GM18505 (cell line): ENCODE measurements around the gene DCP1B.

ENCODE experiments used
- ATAC-seq: cut with Tn5 transposase; IDR thresholded peaks from one replicate; pipeline ENCODE4 v1.9.1; 2021; ENCODE audit not compliant: unreplicated experiment
- POLR2A ChIP-seq: IDR thresholded peaks from 4 replicates; pipeline ENCODE4 v1.6.1; 2011; ENCODE audit warnings: borderline replicate concordance; ENCODE audit not compliant: insufficient read depth, insufficient read length; ENCODE audit errors: extremely low read depth

Gene DCP1B

GRCh38 chr12:1912580-1913376 is 91.5 kb downstream of the DCP1B start:
- no peak for TF ChIP-seq POLR2A
- ATAC-seq = no peak

GRCh38 chr12:1911598-1912575 is 92.4 kb downstream of the DCP1B start:
- no peak for TF ChIP-seq POLR2A
- no peak for ATAC-seq

DNA sequence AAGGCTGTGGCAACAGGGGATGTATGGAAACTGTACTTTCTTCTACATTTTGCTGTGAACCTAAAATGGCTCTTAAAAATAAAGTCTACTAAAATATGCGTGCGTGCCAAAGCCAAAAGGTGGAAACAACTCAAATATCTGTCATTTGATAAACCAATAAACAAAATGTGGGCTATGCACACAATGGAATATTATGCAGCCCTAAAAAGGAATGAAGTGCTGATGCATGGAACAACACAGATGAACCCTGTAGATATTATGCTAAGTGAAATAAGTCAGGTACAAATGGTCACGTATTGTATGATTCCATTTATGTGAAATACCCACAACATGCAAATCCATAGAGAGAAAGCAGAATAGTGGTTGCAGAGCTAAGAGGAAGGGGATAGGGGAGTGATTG is 93.8 kb downstream of the DCP1B start:
- no peak for TF ChIP-seq POLR2A

DNA sequence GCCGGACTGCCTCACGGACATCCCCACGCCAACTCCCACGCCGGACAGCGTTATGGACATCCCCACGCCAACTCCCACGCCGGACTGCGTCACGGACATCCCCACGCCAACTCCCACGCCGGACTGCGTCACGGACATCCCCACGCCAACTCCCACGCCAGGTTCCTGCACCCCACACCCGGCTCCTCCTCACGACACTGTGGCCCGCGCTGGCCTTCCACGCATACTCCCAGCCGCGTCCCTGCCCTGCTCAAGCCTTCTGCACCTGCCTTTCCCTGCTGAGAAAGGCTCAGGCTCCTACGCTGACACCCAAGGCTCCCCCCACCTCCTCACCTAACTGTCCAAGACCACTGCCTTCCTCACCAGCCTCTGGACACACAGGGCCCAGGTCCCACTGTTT is 95.5 kb downstream of the DCP1B start:
- no peak for TF ChIP-seq POLR2A
- no peak for ATAC-seq

More for the DNA sequence above, 93.8 kb downstream of the DCP1B start:
- ATAC-seq = no peak

DNA sequence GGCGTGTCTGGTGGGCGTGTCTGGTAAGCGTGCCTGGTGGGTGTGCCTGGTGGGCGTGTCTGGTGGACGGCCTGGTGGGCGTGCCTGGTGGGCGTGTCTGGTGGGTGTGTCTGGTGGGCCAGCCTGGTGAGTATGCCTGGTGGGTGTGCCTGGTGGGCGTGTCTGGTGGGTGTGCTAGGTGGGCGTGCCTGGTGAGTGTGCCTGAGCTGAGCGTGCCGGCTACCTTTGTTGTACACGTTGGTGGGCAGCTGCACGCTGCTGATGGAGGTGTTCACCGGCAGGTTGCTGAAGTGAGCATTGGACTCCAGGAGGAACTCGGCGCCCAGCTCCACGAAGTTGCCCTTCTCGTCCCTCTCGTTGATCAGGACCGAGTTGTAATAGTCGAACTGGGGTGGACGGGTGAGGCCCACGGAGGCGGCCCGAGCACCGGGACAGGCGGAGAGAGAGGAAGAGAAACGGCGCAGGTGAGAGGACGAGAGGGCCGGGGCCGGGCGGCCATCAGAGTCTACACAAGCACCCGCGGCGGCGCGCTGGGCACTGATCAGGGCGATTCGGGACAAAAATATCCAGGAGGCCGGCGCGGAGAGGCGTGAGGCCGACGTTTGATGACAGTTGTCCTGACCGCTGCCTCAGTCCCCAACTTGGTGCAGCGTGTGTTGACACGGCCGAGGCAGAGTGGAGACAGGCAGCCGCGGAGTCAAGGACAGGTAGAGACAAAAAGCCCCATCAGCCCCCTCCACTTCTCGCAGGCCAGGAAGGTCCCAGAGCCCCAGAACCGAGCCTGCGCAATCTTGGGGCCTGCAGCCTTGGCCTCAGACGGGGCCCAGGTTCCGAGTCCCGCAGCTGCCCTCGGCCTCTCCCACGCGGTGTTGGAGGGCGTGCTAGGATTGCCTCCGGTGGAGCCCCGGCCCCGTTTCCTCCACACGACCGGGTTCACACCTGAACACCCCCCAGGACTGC is 96.3 kb downstream of the DCP1B start:
- ATAC-seq = no peak

DNA sequence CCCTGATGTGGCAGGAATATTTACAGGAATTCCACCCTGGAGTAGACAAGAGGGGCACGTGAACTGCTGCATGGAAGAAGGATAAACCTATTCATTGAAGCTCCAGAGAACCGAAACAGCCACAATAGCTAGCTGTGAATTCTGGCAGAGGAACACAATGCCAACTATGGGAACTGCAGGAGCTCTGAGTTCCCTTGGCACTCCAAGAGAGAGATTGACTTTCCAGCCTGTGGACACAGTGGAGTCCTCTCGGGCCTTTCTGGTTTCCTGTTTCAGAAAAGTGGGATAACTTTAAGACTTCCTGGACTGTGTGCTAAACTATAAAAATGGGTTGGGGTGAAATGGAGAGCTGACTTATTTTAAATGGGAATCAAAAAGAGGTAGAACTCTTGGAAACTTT is 97.7 kb downstream of the DCP1B start:
- no peak for ATAC-seq
- TF ChIP-seq POLR2A = no peak

More for the DNA sequence above, 96.3 kb downstream of the DCP1B start:
- no peak for TF ChIP-seq POLR2A

GRCh38 chr12:1904875-1905274 is 99.4 kb downstream of the DCP1B start:
- ATAC-seq = no peak
- TF ChIP-seq POLR2A = no peak

DNA sequence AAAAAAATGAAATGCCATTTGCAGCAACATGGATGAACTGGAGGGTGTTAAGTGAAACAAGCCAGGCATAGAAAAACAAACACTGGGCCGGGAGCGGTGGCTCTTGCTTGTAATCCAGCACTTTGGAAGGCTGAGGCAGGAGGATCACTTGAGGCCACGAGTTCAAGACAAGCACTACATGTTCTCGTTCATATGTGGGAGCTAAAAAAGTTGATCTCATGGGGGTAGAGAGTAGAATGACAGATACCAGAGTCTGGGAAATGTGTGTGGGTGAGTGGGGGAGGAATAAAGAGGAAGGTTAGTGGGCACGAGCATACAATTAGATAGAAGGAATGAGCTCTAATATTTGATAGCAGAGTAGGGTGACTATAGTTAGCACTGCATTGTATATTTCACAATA is 107.3 kb downstream of the DCP1B start:
- TF ChIP-seq POLR2A = no peak
- ATAC-seq = no peak
